Right lobe of liver (tissue), 6 donors: ENCODE data around the gene CAMK2N1. TPM values are rescaled to one million over a fixed set of nuclear protein-coding genes. Genes with fewer than 3 reads are reported as not detected.

ENCODE experiments used
- ATAC-seq, 4 donors: fragments of 200-7000 bp; cut with Tn5 transposase; one replicate each; pipeline ENCODE4 v1.9.1; 2020; ENCODE audit warnings: mild to moderate bottlenecking in 4 of 4, moderate library complexity in 4 of 4
- DNase-seq, 3 donors: peaks; one replicate each; pipeline ENCODE4 v3.0.0-alpha.2; 2020
- H3K27ac ChIP-seq, 3 donors: fragments of 200-600 bp; one replicate each; pipeline ENCODE4 v1.8.0; 2022
- H3K27me3 ChIP-seq, 2 donors: fragments of 200-600 bp; one replicate each; pipeline ENCODE4 v1.8.0; 2022
- H3K36me3 ChIP-seq, 4 donors: fragments of 200-600 bp; sonication (generic) in 1 of 4; one replicate each; pipeline versions ENCODE4 v1.5.1 to v1.8.0; 2017 to 2022; ENCODE audit warnings: control low read depth in 1 of 4
- H3K4me1 ChIP-seq, 4 donors: fragments of 200-600 bp; sonication (generic) in 1 of 4; one replicate each; pipeline versions ENCODE4 v1.5.1 to v1.8.0; 2017 to 2022; ENCODE audit warnings: control low read depth in 1 of 4
- H3K4me3 ChIP-seq, 3 donors: fragments of 200-600 bp; one replicate each; pipeline ENCODE4 v1.8.0; 2022
- H3K9me3 ChIP-seq, 4 donors: fragments of 200-600 bp; sonication (generic) in 1 of 4; one replicate each; pipeline versions ENCODE4 v1.5.1 to v1.8.0; 2017 to 2022; ENCODE audit warnings: control low read depth in 1 of 4
- POLR2A ChIP-seq: fragments of 450-650 bp; IDR thresholded peaks from one replicate; pipeline ENCODE4 v1.6.1; 2017; ENCODE audit warnings: antibody characterized with exemption, mild to moderate bottlenecking
- WGBS: methylation state at CpG from one replicate; pipeline ENCODE4 v1.1.6; 2018; ENCODE audit warnings: low coverage, low lambda C conversion rate; ENCODE audit not compliant: insufficient coverage; ENCODE audit errors: missing lambda C conversion rate; 5-methylcytosine and 5-hydroxymethylcytosine counted together
- intact Hi-C, 2 donors: fragments of 100-400 bp; cut with DNase I; formaldehyde crosslinking; loops; one replicate each; pipeline versions ENCODE4 v1.11.2 to v1.14.1; 2022
- total RNA-seq, 6 experiments: library from RNA; depleted of rRNA in 2 of 6; stranded (reverse); fragments of >200 nt in 2 of 6; fragmentation: NEBNext Ultra II Directional in 3 of 6; extraction: Animal tissue kit (Norgen Biotek cat#: 25700) in 3 of 6; gene quantifications; one replicate each; pipeline versions ENCODE4 v1.1.0 to v1.2.4, GENCODE V29; 2016 to 2023
- TF ChIP-seq, protein P1 (sequence below), 4 donors: fragments of 200-600 bp in 3 of 4; fragments of 450-650 bp in 1 of 4; IDR thresholded peaks; one replicate each; pipeline versions ENCODE4 v1.5.1 to v1.8.0; 2016 to 2022; ENCODE audit warnings: antibody characterized with exemption in 4 of 4, mild to moderate bottlenecking in 2 of 4
- donor health status: DM: no; HTN: yes; CAD: no.
- donor health status: DM: no; HTN: no; CAD: no.
- donor health status: DM: no; HTN: no; CAD: no.
- donor health status: DM: no; HTN: yes; CAD: no.
- donor health status: DM: no; HTN: yes; CAD: no.

CAMK2N1 gene
- total RNA-seq, 6 experiments from 2014 or later: 10.4 to 30.2 (median 20.1) TPM

DNA sequence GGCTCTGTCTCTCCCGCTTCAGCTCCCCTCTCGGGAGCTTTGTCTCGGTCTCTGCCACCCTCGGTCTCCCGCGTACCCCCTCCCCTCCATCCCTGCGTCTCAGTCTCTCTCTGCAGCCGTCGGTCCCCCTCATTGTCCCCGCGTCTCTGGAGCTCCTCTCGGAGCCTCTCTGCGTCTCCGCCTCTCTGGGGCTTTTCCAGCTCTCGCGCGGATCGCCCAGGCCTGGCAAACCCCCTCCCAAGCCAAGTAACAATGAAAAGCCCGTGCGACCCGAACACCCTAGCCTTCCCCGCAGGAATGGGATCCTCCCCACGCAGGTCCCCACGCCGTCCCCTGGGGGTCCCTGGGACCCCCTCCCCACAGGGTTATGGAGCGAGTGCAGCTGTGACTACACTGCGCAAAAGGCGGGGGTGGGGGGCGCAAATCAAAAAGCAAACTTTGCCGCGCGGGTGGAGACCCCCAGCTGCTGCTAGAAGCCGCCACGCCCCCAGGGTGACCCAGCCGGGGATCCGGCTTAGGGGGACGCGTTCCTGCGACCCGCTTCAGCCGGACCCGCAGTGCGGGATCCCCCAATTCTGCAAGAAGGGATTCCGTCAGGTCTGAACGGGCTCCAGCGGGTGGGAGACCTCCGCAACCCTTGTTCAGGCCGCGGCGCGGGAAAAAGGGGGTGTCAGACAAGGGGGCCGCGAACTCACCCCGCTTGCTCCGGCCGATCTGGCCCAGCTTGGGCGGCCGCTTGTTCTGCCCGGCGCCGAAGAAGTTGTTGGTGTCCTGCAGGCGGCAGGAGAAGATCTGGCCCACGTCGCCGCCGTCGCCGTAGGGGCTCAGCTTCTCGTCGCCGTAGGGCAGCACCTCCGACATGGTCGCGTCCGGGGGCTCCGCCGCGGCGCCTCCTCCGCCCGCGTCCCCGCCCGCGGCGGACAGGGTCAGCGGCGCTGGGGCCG, 1.2 kb downstream of the CAMK2N1 start:
- Histone ChIP-seq H3K9me3 (no peaks in the 10 kb centered on the region), H3K27me3 (no peaks in the 10 kb centered on the region), H3K4me3 (peak overlapping the region; percentile 62 to 70 (median 63)), H3K27ac (peak overlapping the region; percentile 52 to 76 (median 53)), H3K4me1 (peaks cover 0 to 42% (median 11%) of the 10 kb centered on the region in 4 donors), H3K36me3 (no peaks in the 10 kb centered on the region)
- DNase-seq (peak; percentile 35 to 67 (median 54)), ATAC-seq (peak in 1 of 4 donors; percentile 7)
- TF ChIP-seq POLR2A: no peak
- TF ChIP-seq, protein P1, sequence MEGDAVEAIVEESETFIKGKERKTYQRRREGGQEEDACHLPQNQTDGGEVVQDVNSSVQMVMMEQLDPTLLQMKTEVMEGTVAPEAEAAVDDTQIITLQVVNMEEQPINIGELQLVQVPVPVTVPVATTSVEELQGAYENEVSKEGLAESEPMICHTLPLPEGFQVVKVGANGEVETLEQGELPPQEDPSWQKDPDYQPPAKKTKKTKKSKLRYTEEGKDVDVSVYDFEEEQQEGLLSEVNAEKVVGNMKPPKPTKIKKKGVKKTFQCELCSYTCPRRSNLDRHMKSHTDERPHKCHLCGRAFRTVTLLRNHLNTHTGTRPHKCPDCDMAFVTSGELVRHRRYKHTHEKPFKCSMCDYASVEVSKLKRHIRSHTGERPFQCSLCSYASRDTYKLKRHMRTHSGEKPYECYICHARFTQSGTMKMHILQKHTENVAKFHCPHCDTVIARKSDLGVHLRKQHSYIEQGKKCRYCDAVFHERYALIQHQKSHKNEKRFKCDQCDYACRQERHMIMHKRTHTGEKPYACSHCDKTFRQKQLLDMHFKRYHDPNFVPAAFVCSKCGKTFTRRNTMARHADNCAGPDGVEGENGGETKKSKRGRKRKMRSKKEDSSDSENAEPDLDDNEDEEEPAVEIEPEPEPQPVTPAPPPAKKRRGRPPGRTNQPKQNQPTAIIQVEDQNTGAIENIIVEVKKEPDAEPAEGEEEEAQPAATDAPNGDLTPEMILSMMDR (IDR thresholded peaks at IDR 0.05): no peak
- intact Hi-C loops: no loop called here
- WGBS: 3% methylated on average over 21 of the region's 89 CpGs

DNA sequence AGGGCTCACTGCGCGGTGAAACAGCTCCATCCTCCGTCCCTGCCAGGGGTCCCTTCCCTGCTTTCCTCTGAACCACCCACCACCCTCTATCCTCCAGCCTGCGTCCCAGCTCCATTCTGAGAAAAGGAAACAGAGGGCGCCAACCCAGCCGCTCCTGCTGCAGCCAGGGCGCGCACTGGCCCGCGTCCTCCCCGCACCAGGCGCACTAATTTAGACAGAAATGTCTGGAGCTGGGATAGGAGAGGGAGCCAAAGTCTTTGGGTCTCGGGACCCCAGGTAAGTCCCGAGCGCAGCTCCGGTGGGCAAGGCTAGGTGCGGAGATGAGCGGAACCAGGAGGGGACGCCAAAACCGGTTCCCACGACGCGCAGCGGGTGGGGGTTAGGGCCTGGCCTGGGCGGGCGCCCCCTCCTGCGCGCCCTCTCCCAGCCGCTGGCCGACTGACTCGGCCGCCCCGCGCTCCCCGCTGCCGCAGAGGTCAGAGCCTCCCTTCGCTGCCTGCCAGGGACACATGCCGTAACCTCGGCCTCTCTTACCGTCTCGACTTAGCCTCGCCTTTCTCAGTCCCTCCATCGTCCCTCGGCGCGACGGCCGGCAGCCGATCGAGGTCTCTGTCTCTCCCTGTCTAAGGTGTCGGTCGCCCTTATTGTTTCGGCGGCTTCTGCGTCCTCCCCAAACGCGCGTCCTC, 2.0 kb downstream of the CAMK2N1 start:
- intact Hi-C loops: no loop called here

DNA sequence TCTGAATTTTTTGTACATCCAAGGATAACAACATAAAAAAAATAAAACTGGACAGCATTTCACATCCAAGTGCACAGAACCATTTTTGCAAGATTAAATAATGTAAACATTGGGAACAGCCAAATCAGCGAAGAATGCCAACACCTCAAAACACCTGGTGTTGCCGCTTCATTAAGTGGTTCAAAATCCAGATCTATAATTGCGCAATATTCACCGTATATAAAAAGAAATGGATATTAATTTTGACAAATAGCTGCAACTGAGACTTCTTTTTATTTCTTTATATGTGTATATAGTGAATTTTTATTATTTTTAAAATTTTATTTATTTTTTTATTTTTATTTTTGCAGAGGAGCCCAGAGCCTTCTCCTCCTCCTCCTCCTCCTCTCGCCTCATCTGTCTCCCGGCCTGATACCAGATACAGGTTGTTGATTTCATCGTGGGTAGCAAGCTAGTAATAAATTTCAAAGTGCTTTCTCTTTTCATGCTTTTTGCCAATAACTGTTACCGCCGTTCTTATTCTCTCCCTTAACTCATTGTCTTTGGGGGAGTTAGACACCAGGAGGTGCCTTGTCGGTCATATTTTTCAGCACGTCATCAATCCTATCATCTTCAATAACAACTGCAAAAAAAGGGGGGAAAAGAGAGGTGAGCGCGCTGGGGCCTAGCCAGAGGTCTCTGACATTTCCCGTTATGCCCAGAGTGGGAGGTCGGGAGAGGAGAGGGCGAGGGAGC, 2.7 kb downstream of the CAMK2N1 start:
- TF ChIP-seq POLR2A: no peak
- TF ChIP-seq, protein P1 (IDR thresholded peaks at IDR 0.05): no peak
- H3K4me1 ChIP-seq: peaks cover 0 to 57% (median 15%) of the 10 kb centered on the region in 4 donors

More for the DNA sequence above, 2.0 kb downstream of the CAMK2N1 start:
- DNase-seq (peak; percentile 44 to 61 (median 58)), ATAC-seq (peak; percentile 8 to 43 (median 26))
- peaks cover 0 to 50% (median 12%) of the 10 kb centered on the region in 4 donors for H3K4me1 ChIP-seq
- 0% methylated on average over 12 of the region's 58 CpGs for WGBS
- H3K4me3 ChIP-seq: peak overlapping the region; percentile 62 to 70 (median 63)
- no peaks in the 10 kb centered on the region for H3K27me3 ChIP-seq
- H3K36me3 ChIP-seq: no peaks in the 10 kb centered on the region
- peak overlapping the region; percentile 52 to 76 (median 53) for H3K27ac ChIP-seq
- H3K9me3 ChIP-seq: no peaks in the 10 kb centered on the region
- TF ChIP-seq POLR2A: no peak
- TF ChIP-seq, protein P1 (IDR thresholded peaks at IDR 0.05): peak in 3 of 4 donors; percentile 15 to 29 (median 21)

More for the DNA sequence above, 2.7 kb downstream of the CAMK2N1 start:
- Histone ChIP-seq H3K9me3 (no peaks in the 10 kb centered on the region), H3K4me3 (peak overlapping the region; percentile 62 to 70 (median 63)), H3K27me3 (no peaks in the 10 kb centered on the region), H3K27ac (peak overlapping the region in 2 of 3 donors; percentile 52 to 76), H3K36me3 (no peaks in the 10 kb centered on the region)
- 12% methylated on average over 16 of the region's 16 CpGs for WGBS
- no peak for DNase-seq
- no peak for ATAC-seq
- intact Hi-C loops: no loop called here
